ENCODE data around the gene RAB17.

Gene RAB17, protein sequence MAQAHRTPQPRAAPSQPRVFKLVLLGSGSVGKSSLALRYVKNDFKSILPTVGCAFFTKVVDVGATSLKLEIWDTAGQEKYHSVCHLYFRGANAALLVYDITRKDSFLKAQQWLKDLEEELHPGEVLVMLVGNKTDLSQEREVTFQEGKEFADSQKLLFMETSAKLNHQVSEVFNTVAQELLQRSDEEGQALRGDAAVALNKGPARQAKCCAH

DNA sequence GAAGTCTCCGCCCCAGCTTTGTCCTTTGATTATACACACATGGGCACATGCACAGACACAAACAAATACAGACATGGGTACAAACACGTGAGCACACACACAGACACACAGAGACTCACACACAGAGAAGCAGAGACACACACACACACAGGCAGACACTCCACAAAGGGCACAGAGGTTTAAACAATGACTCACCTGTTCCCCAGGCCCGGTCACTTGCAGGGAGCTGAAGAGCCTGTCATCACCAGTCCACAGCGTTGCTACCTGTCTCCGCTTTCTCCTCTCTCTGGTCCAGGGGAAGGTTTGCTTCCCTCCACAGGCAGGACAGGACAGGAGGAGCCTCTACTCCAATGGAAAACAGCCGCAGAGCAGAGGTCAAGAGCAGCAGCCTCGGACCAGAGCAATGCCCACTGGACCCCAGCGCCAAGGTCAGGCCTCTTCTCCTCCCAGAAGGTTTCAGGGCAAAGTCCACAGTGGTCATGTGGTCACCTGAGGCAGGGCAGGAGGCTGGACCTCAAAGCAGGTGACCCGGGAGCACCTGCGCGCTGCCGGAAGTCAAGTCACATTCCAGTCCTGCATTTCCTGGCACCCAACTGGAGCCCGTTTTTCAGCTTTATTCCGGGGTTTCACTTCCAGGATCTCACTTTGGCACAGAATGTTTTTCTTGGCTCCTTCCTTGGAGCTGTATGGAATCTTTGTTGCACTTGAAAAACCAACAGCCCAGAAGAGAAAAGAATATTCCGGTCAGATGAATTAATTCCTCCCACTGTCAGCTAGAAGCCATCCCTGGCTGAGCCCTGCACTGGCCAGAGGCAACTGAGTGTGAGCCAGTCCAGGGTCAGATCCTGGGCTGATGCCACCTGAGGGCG, at the start of gene RAB17:
Gene RAB17, minus strand, starts transcription at position 463 of the 869 bp plus-strand sequence. CDS start 4,580 bp downstream, outside the sequence.
- DNase-seq, result no peak

DNA sequence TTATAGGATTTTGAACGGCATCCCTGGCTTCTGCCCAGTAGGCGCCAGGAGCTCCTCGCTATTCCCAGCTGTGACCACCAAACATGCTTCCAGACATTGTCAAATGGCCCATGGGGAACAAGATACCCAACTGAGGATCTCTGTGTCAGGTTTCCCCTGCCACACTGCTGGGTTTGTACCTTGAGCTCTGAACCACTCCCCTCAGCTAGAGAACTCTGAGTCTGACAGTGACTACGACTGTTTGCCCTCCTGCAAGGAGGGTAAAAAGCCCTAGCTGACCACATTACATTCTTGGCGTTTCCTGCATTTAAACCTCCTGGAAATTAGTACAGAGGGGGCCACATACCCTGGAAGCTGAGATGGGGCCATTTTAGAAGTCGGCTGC, 49.3 kb upstream of the RAB17 start:
- DNase-seq, result no peak

DNA sequence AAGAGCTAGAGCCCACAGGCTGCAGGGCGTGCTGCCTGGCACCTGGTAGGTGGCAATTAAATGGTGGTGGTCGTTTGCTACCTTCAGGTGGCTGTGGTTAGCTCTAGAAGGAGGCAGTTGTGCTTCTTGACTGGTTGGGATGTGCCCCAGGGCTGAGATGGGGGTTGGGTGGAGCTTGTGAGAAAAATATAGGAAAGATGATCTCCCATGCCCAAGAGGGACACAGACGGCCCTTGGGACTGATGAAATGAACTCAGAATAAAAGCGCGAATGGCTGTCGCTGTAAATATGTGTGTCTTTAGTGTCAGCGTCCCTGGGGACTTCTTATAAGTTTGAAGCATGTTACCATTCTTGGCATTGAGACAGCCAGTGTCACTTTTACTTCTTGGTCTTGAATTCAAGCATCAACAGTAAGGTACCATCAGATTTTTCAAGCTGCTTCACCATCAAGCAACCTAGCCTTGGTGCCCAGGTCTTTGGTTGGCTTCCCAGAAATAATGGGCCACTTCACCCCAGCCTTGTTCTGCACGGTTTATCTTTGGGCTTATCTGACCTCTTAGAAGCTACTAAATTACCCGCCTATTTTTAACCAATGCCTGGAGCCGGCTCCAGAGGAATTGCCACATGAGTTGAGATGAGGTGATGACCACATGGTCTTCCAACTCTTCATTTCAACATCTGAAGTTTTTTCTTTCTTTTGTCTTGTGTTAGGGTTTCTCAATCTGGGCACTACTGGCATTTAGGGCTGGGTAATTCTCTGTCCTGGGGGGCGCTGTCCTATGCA, 48.7 kb upstream of the RAB17 start:
- no peak for DNase-seq

DNA sequence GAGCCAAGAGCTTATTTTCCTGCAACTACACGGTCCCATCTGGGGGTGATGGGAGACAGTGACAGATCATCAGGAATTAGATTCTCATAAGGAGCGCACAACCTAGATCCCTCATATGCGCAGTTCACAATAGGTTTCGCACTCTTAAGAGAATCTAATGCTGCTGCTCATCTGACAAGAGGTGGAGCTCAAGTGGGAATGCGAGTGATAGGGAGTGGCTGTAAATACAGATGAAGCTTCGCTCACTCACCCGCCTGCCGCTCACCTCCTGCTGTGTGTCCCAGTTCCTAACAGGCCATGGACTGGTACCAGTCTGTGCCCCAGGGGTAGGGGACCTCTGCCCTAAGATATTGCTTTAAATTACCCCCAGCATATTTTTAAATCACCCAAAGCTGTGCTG, 47.6 kb upstream of the RAB17 start:
- DNase-seq, result no peak

DNA sequence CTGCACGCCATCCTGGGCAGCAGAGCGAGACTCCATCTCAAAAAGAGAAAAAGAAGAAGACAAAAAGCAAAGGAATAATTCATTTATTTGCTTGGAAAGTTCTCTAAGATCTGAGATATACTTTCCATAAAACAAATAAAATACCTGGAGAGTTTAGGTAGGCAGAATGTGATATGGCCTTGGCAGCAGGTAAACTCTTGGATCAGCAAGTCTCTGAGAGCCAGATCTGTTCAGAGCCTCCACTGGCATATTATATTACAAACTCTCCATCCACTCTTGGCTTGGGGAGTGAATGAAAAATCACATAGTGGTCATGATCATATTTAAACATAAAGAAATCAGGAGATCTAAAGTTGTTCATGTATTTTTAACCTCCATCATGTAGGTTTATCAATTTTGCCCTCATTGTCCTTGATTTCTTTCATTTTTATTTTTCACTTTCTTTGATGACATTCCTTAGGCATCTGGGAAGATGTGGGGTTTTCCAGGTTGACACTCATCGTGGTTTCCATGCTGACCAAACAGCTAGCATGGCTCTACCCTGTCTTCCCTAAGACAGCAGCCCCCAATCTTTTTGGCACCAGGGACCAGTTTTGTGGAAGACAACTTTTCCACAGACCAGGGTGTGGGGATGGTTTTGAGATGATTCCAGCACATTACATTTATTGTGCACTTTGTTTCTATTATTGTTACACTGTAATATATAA, 47.0 kb upstream of the RAB17 start:
- DNase-seq, result no peak

DNA sequence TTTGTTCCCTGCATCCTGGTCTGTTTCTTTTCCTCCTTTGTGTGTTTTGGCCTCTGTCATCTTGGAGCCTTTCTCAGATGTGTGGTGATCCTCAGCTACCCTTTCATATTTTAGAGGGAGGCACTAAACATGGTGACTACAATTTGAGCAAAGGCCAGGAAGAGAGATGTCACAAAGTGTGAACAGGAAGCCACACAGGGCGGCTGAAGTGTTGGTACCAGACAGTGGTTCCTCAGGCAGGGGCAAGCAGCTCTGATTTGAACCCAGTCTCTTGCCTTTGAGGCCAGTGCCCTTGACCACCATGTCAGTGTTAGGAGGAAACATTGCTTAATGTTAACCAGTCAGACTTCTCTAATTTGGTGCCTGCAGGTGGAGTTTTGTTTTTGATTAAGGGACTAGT, 46.0 kb upstream of the RAB17 start:
- no peak for DNase-seq

DNA sequence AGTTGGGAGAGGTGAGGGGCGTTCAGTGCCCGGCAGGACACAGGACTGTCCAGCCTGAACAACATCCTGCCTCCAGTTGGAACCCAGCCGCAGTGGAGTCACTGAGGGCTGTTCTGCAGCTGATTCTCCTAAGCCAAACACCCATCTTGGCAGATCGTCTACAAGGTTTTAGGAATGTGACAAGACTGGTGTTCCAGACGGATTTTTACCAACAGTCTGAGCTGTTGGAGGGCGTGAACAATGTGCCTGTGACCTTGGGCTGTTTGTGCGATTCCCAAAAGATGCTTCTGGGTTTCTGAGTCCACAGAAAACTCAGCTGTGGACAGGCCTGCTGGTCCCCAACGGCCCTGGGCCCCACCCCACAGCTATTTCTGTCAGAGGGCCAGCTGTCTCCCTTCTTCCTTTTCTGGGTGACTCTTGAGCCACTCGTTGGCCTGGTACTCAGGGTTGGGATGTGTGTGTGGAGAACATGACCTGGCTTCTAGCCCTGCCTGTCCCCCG, 42.6 kb upstream of the RAB17 start:
- no peak for DNase-seq

DNA sequence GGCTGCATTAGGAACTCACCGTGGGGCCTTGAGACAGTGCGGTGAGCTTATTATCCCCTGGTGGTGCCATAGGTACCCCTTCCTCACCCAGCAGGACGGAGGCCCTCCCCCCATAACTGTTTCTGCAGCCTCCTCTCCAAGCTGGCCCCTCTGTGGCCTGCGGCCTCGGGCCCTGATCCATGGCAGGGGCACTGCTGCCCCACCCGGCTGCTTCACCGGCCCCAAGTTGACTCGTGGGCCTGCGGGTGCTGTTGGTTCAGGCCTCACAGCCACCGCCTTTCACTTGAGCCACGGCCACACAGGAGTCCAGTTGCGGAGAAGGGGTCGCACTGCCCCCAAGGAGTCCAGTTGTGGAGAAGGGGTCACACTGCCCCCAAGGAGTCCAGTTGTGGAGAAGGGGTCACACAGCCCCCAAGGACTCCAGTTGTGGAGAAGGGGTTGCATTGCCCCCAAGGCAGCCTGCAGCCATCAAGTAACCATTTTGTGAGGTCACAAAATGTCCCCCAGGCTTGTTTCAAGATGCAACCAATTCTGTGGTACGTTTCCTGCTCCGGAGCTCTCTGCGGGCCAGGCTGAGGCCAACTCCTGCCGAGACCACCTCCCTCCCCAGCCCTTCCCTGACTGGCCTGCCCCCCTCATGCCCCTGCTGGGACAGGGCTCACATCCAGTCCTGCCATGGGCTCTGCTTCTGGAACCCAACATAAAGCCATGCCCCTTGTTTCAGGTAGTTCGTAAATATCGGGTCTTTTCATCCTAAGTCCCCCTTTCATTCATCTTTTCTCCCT, 41.5 kb upstream of the RAB17 start:
- DNase-seq, result no peak

DNA sequence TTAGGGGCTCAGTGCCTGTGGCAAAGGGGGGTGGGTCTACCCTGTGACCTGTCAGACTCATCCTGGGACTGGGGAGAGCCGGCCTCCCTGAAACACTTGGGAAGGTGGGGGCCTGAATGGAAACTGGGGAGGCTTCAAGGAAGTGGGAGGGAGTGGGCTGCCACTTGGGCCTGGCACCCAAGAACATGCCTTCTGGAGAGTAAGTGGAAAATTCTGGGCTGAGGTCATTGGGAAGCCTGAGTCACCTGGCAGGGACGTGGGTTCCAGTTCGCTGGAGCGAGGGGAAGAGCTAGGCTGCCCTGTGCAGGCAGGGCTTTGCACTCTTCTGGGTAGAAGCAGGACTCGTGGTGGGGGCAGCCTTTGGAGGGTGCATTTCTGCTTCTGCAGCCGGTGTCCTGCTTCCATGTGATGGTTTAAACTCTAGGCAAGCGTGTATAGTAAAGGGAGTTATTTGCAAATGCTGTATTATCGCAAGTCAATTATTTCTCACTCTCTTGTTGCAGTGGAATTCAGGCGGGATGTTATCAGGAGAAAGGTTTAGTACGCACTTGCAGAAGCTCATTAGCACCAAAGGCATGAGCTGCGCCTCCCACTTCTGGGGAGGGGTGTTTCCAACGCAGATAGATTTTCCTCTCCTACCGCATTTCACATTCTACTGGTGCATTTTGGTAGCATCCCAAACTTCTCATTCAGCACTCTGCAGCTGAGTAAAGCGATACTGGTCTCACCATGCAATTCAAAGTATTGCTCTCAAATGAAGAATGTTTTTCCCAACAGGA, 40.7 kb upstream of the RAB17 start:
- no peak for DNase-seq

DNA sequence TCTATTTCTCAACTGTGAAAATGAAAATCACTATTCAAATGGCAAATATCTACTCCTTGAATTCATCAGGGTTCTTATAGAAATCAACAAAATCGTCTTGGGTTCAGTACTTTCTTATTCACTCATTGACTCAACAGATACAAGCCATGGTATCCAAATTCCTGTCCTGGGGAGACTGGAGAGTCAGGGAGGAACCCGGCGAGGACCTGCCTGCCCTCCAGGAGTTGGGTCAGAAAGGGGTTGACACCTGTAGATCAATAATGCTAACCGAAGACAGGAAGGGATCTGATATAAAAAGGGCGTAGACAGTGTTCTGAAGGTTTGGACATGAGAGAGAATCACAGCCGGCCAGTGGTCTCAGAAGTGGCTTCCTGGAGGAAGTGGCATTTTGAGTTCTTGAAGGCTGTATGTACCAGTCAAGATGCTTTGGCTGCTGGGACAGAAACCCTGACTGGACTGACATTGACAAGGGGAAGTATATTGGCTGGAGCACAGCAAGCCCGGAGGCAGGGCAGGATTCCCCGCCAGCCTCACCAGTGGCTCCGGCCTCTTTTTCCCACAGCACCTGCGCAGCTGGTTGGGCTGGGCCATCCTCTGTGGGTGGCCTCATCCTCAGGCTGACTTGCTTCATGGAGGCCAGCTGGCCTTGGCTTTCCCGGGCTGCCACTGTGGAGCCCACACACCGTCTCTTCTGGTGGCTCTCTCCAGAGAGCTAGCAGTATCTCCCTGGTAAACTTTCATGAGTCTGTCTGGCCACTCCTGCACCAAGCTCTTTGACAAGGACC, 39.9 kb upstream of the RAB17 start:
- no peak for DNase-seq

DNA sequence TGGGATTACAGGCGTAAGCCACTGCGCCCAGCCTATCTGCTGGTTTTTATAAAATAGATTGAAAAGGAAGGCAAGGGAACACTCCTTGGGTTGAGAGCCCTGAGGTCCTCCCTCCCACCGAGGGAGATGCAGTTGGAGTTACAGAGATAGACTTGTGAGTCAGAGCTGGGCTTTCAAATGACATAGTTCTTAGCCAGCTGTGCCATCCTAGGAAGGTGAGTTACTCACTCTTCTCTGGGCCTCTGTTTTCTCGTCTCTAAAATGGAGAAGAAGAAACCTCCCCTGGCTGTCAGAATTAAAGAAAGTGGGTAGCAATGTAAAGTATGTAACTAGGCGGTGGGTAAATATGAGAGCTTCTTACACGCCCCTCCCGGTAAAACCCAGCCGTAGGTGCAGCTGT, 39.2 kb upstream of the RAB17 start:
- DNase-seq, result no peak

DNA sequence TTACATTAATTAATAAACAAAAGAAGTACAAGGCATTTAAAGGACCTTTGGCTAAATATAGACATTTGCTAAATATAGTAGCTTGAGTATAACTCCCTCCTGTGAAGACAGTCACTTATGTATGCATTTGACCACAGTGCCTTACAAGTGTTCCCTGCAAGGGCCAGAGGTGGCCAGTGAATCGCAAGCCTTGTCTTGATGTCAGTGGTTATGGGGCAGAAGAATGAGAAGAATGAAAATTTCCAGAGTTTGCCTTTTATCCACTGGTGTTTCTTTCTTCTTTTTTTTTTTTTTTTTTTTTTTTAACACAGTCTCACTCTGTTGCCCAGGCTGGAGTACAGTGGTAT, 38.6 kb upstream of the RAB17 start:
- no peak for DNase-seq

DNA sequence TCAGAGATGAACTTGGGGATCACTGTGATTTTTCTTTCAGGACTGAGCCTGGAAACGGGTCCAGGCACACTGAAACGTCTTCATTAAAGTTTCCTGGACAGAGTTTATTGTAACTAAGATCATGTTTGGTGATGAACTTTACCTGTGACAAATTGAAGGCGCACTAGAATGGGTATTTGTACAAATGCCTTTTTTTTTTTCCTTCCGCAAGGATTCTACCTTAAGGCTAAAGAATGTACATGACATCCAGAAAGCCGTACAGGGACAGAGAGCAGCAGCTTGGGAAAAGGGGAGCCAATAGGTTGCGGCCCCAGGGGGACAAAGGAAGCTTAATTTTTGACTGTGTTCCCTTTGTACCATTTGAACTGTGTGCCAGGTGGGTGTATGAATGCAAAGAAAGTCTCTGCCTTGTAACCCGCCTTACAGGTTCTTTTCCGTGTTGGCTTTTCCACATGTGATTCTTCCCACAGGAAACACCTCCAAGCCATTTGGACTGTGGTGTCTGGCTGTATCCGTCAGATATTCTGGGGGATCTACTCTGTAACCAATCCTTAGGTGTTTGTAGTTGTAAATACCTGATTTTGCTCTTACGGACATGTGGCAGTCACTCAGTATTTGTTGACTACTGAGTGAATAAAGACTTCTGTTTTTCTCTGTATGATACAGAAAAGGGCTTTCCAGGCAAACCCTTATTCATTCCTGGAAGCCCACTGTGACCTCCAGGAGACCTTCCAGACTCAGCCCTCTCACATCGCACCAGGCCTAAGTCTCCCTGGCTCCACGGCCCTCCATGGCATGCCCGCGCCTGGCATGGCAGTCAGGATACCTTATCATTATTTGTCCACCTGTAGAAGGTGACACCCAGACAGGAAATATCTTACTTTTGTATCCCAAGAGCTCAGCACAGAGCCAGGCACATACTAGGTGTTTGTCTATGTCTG, 38.0 kb upstream of the RAB17 start:
- DNase-seq, result no peak

DNA sequence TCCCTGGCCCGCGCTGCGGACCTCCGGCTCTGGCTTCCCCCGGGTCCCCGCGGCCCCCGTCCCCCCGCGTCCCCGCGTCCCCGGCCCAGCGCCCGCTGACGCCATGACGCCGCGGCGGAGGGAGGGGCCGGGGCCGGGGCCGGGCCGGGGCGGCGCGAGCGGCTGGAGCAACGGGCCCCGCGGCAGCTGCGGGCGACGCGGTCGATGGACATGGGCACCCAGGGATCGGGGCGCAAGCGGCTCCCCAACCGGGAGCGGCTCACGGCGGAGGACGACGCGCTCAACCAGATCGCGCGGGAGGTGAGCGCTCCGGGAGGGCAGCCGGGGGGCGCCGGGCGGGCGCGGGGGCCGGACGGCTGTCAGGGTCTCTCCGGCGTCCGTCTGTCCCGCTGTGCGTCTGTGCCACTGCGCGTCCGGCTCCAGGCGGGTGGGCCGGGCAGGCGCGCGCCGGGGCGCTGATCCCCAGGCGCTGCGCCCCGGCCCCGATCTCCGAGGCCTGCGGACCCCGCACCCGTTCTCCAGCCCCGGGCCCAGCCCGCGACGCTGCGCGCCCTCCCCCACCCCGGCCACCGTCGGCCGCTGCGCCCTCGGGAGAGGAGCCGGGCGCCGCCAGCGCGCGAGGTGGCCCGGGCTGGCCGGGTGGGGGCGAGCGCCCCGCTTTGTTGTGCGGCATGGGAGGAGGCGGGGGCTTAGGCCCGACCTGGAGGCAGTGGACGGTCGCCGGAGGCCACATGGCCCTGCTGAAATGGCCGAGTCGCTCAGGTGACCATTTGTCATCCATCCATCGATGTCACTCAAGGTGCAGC, 37.1 kb upstream of the RAB17 start, which contains the start of gene LRRFIP1:
Gene LRRFIP1, plus strand, starts transcription at position 147 of the 806 bp plus-strand sequence. Its CDS starts 58 bp downstream, at position 205.
- DNase-seq, result no peak

DNA sequence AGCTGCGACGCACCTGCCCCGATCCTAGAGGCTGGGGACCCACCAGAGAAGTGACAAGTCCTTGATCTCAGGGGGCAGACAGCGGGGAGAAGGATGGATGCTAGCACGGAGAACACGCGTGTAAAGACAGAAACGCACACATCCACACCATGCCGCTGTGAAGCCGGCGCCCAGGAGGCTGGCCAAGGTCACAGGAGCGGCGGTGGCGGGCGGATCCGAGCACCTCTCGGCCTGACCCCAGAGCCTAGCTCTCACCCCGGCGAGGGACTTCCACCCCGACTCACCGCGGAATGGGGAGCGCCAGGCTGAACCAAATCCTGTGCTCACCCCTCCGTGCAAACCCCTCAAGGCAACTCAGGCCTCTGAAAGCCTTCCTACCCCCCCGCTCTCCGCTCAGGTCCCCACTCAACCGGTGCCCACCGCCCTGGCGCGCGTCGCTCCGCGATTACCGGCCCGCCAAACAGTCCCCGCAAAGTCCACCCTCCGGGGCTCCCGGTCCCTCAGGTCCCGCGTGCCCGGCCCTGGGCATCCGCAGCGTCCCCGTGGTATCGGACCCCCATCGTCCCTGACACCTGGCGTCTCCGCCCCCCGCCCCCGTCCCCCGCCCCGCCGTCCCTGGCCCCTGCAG, 36.4 kb upstream of the RAB17 start:
- DNase-seq, result no peak

DNA sequence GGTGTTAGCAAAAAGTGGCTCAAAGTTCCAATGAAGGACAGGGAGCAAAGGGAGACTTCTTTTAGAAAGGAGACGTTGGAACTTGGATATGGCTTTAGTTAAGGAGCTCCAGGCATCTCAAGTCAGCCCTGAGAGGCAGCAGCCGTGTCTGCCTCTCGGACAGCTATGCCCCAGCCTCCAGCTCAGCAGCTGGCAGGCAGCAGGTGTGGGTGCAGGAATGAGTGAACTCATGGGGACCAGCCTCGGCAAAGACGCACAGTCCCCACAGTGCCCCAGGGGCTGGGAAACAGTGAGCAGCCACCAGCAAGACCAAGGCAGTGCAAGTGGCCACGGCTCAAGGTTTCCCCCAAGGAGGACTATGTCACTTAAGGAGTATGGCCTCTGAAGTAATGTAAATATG, 35.2 kb upstream of the RAB17 start:
- DNase-seq, result no peak

DNA sequence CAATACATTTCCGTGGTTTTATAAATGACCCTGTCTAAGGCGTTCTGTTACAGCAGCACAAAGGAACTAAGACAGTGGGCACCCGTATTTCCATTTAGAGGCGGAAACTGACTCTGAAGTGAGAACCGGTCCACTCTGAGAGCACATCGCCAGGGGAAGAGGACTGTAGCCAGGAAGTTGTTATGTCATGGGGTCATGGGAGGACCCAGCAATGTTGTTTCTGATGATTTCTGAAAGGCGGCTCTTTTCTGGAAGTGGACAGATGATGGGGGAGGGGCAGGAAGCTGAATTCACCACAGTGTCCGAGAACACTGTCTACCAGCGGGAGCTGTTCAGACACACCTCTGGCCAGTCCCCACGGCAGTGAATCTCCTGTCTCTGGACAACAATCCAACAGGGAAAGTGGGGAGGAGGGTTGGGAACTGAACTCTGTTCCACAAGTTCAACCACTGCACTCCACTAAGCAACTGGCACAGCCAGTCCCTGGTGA, 34.7 kb upstream of the RAB17 start:
- DNase-seq, result no peak

DNA sequence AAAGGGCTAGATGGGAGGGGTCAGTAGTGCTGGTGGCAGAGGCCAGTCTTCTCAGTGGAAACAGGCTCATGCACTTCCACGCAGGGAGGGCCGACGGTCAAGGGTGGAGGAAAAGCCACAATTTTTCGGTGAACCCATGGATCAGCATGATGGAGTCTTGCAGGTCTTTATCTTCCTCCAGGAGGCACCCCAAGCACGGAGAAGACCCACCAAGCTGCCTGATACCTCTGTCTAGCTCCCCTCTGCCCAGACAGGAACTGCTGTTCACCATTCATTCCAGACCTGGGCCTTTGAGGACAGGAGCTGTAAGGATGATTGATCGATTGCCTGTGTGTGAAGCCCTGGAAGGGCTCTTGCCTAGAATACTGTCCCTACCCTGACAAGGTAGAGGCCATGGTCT, 34.0 kb upstream of the RAB17 start:
- DNase-seq, result no peak

All from amniotic stem cell (primary cell).